Measurements from ENCODE around the gene PHF21A.

DNA sequence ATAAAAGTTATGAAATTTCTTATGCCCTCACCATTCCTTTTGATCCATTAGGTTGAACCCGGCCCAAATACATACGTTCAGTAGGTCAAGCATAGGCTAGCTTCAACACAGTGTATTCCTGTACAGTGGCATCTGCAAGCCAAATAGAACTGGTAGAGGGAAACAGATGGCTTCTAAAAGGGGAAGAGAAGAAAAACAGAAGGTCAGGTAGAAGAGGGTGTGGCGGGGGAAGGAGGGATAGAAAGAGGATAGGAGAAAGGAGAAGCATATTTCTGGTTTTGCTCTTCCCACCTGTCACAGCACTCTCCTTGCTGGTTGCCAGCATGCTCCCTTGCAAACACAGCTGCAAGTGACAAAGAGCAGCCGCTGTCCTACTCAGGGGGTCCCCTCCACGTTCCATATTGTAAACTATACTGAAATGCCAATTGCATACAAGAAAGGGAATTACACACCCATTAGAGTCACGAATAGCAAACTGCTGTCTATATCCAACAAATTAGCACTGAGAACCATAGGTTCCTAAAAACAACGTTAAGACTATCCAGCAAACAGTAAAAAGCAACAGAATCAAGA, 71.8 kb downstream of the PHF21A start:
- TF ChIP-seq, protein P1, sequence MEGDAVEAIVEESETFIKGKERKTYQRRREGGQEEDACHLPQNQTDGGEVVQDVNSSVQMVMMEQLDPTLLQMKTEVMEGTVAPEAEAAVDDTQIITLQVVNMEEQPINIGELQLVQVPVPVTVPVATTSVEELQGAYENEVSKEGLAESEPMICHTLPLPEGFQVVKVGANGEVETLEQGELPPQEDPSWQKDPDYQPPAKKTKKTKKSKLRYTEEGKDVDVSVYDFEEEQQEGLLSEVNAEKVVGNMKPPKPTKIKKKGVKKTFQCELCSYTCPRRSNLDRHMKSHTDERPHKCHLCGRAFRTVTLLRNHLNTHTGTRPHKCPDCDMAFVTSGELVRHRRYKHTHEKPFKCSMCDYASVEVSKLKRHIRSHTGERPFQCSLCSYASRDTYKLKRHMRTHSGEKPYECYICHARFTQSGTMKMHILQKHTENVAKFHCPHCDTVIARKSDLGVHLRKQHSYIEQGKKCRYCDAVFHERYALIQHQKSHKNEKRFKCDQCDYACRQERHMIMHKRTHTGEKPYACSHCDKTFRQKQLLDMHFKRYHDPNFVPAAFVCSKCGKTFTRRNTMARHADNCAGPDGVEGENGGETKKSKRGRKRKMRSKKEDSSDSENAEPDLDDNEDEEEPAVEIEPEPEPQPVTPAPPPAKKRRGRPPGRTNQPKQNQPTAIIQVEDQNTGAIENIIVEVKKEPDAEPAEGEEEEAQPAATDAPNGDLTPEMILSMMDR (conservative IDR thresholded peaks at IDR 0.05), result no peak
- TF ChIP-seq ZFX (IDR thresholded peaks at IDR 0.05), result no peak
